Stimulated activated naive CD4-positive, alpha-beta T cell (primary cell): Measurements from ENCODE around the gene DBNL.

Experiments
- DNase-seq, 6 experiments: peaks; one replicate each; lab custom pipeline; 2025; lab: John Stamatoyannopoulos, UW

Gene DBNL

DNA sequence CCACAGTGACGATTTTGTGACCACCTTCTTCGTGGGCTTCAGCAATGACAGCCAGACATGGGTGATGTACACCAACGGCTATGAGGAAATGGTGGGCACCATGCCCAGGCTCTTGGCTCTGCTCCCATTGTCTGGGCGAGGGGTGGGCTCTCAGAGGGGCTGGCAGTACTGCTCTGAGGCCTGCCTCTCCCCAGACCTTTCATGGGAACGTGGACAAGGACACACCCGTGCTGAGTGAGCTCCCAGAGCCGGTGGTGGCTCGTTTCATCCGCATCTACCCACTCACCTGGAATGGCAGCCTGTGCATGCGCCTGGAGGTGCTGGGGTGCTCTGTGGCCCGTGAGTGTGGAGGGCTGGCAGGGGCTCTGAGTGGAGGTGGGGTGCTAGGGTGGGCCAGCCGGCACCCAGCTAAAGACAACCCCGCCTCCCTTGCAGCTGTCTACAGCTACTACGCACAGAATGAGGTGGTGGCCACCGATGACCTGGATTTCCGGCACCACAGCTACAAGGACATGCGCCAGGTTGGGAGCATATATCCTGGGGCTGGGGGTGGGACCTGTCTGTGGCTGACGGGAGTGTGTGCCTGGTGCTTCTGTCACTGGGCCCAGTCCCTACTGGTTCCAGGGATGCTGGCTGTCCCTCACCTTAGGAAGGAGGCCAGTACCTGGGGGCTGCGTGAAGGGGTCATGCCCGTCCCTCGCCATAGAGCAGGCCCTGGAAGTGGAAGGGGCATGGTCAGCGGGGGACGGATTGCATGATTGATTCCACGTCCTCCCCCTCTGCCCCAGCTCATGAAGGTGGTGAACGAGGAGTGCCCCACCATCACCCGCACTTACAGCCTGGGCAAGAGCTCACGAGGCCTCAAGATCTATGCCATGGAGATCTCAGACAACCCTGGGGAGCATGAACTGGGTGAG, 66.5 kb downstream of the DBNL start:
- no peak for DNase-seq
